Nephron (organoid): ENCODE data around the gene PATJ.
"Not testable (repeated sequence)": the region's sequence is repeated elsewhere in the genome, so short reads cannot be mapped to it uniquely, and the experiment has no call there.

ENCODE experiments used
- H3K27ac Mint-ChIP-seq, 3 experiments: 2 replicates each; pipeline ENCODE4 v1.8.0; 2020; ENCODE audit warnings: mixed read lengths in 3 of 3, mild to moderate bottlenecking in 2 of 3, moderate library complexity in 1 of 3
- H3K27me3 Mint-ChIP-seq: 2 replicates; pipeline ENCODE4 v1.8.0; 2021; ENCODE audit warnings: low read depth, mild to moderate bottlenecking, moderate library complexity, mixed read lengths
- H3K36me3 Mint-ChIP-seq: 2 replicates; pipeline ENCODE4 v1.8.0; 2020; ENCODE audit warnings: low read depth, mixed read lengths
- H3K4me1 Mint-ChIP-seq: 2 replicates; pipeline ENCODE4 v1.8.0; 2020; ENCODE audit warnings: mixed read lengths
- H3K4me3 Mint-ChIP-seq, 3 experiments: 2 replicates each; pipeline ENCODE4 v1.8.0; 2020; ENCODE audit warnings: mild to moderate bottlenecking in 3 of 3, mixed read lengths in 3 of 3, moderate library complexity in 2 of 3
- H3K9me3 Mint-ChIP-seq: 2 replicates; pipeline ENCODE4 v1.8.0; 2020; ENCODE audit warnings: mixed read lengths
- TF ChIP-seq, protein P1 (sequence below), 3 experiments: fragments of 200-600 bp; sonication (generic); IDR thresholded peaks; one replicate each; pipeline ENCODE4 v1.5.0; 2021; ENCODE audit warnings: antibody characterized with exemption in 3 of 3; ENCODE audit not compliant: unreplicated experiment in 3 of 3

The PATJ gene

DNA sequence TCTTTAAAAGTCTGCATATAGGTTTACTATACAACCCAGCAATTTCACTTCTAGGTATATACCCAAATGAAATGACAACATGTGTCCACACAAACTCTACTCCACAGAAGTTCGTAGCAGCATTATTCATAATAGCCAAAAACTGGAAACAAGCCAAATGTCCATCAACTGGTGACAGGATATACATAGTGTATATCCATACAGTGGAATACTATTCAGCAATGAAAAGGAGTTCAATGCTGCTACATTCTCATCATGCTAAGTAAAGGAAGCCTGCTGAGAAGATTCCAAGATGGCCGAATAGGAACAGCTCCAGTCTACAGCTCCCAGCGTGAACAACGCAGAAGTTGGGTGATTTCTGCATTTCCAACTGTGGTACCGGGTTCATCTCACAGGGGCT is 200.6 kb downstream of the PATJ start:
- Mint-ChIP-seq H3K27me3 (no peaks in the 10 kb centered on the region), H3K36me3 (peaks cover 37% of the 10 kb centered on the region), H3K9me3 (peaks cover 18% of the 10 kb centered on the region), H3K27ac (no peak overlapping the region), H3K4me3 (no peak overlapping the region), H3K4me1 (no peaks in the 10 kb centered on the region)
- TF ChIP-seq, protein P1, sequence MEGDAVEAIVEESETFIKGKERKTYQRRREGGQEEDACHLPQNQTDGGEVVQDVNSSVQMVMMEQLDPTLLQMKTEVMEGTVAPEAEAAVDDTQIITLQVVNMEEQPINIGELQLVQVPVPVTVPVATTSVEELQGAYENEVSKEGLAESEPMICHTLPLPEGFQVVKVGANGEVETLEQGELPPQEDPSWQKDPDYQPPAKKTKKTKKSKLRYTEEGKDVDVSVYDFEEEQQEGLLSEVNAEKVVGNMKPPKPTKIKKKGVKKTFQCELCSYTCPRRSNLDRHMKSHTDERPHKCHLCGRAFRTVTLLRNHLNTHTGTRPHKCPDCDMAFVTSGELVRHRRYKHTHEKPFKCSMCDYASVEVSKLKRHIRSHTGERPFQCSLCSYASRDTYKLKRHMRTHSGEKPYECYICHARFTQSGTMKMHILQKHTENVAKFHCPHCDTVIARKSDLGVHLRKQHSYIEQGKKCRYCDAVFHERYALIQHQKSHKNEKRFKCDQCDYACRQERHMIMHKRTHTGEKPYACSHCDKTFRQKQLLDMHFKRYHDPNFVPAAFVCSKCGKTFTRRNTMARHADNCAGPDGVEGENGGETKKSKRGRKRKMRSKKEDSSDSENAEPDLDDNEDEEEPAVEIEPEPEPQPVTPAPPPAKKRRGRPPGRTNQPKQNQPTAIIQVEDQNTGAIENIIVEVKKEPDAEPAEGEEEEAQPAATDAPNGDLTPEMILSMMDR (IDR thresholded peaks at IDR 0.05; ENCODE audit: unreplicated experiment in 3 of 3) = no peak

DNA sequence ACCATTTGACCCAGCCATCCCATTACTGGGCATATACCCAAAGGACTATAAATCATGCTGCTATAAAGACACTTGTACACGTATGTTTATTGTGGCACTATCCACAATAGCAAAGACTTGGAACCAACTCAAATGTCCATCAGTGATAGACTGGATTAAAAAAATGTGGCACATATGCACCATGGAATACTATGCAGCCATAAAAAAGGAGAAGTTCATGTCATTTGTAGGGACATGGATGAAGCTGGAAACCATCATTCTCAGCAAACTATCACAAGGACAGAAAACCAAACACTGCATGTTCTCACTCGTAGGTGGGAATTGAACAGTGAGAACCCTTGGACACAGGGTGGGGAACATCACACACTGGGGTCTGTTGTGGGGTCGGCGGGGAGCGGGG is 206.4 kb downstream of the PATJ start:
- H3K27me3 Mint-ChIP-seq, H3K27ac Mint-ChIP-seq, H3K4me3 Mint-ChIP-seq: not testable (repeated sequence)
- Mint-ChIP-seq H3K4me1 (peaks cover 14% of the 10 kb centered on the region), H3K36me3 (peaks cover 17% of the 10 kb centered on the region), H3K9me3 (peaks cover 18% of the 10 kb centered on the region)

DNA sequence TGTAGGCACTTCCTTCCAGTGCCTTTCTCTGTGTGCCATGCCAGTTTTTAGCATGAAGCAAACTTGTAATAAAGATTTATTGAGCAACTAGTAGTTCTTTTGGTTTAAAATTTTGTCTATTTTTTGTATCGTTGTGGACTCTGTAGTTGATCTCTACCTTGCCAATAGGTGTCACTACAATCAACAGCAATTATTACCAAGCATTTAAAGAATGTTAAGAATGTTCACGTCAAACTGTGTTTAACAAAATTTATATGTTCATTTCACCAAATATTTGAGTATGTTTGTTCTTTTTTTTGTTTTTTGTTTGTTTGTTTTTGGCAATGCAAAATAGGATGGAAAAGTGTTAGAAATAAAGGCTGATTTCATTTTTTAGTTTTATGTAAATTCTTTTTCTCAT is 208.1 kb downstream of the PATJ start:
- no peak overlapping the region for H3K4me3 Mint-ChIP-seq
- peaks cover 4% of the 10 kb centered on the region for H3K36me3 Mint-ChIP-seq
- TF ChIP-seq, protein P1 (IDR thresholded peaks at IDR 0.05; ENCODE audit: unreplicated experiment in 3 of 3) = peak; percentile 14 to 35 (median 27)
- peaks cover 17% of the 10 kb centered on the region for H3K4me1 Mint-ChIP-seq
- no peak overlapping the region for H3K27ac Mint-ChIP-seq
- no peaks in the 10 kb centered on the region for H3K27me3 Mint-ChIP-seq
- H3K9me3 Mint-ChIP-seq = peaks cover 8% of the 10 kb centered on the region

DNA sequence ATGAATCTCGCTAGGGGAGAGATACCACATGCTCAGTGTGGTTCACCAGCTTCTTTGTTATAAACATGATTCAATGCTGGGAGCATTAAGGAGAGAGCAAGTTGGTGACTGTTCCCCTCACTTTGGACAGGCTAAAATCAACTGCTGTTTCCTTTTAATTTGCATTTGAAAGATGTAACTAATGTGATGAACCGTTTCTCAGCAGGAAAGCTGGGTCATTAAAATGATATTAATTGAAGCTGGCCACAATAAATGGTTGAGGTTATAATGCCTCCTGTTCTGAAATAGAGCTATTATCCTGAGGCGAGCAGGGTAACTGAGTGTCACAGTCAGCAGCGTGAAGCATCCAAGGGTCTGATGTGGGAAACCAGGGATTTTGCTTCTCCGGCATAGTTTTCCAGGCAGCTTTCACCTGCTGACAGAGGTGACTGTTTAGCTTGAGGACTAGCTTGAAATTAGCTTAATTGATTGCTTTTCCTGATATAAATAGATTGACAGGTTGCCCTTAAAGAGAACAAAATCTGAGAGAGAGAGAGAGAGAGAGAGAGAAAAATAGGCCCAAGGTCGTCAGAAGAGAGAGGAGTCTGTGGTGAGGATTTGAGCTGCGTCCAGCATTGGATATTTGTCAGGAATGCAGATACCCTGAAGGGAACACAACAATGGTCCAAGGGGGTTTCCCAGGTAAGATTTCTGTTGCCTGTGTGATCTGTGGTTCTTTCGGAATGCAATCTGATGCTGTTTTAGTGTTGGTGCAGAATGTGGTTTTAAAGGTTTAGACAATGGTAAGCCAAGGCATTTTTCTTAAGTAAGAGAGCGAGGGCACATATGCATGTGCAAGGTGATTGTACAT is 209.7 kb downstream of the PATJ start:
- TF ChIP-seq, protein P1 (IDR thresholded peaks at IDR 0.05; ENCODE audit: unreplicated experiment in 3 of 3) = no peak
- Mint-ChIP-seq H3K4me1 (peaks cover 17% of the 10 kb centered on the region), H3K27me3 (no peaks in the 10 kb centered on the region), H3K36me3 (no peaks in the 10 kb centered on the region), H3K9me3 (no peaks in the 10 kb centered on the region), H3K4me3 (peak overlapping the region in 1 of 3 experiments; percentile 22), H3K27ac (peak overlapping the region; percentile 43 to 60 (median 48))

DNA sequence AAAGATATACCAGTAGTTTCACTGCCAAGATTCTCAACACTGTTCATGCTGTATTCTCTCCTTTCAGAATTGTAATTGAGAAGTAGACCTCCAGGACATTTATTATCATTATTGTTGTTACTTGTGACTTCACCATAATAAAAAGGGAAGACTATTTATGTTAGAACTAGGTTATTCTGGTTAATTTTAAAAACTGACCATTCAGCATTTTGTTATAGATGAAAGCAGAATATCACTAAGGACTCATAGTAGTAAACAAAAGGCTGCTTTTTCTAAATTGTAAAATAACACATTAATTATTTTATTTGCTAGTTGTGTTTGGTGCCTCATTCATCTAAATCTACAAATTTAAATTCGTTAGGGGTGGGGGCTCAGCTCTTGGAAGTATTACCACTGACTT is 210.4 kb downstream of the PATJ start:
- TF ChIP-seq, protein P1 (IDR thresholded peaks at IDR 0.05; ENCODE audit: unreplicated experiment in 3 of 3) = no peak
- no peaks in the 10 kb centered on the region for H3K27me3 Mint-ChIP-seq
- H3K4me3 Mint-ChIP-seq = no peak overlapping the region
- no peaks in the 10 kb centered on the region for H3K9me3 Mint-ChIP-seq
- H3K27ac Mint-ChIP-seq = peak overlapping the region; percentile 43 to 60 (median 48)
- H3K4me1 Mint-ChIP-seq = peaks cover 17% of the 10 kb centered on the region
- H3K36me3 Mint-ChIP-seq = no peaks in the 10 kb centered on the region

DNA sequence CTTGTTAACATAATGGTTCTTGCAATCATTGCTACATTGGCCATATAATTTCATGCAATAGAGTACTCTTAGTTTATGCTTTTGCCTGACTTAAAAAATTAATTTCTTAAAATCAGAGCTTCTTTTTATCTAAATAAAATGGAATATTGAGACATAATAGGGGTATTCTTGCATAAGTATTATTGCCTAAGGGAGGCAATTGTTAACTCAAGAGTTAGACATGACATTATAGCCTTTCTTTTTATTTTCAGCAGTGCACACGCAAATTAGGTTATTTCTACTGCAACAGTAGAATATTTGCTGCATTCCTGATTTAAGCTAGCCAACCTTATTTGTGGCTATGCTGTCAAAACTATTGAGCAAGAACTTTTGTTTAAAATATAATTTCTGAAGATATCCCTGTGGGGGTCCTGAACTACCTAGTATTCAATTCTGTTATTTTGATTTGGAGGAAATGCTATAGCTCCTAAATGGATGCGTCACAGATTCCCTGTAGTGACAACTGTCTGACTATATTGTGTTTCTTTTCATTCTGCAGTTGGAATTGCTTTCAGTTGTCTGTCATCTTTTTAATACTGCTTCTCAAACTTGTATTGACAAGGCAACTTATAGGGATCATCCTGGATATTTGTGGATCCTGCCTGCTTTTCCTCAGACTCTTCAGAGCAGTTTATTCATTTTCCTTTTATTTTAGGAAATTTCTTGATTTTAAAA is 211.0 kb downstream of the PATJ start:
- Mint-ChIP-seq H3K27me3 (no peaks in the 10 kb centered on the region), H3K4me3 (no peak overlapping the region), H3K27ac (peak overlapping the region in 1 of 3 experiments; percentile 6), H3K4me1 (peaks cover 17% of the 10 kb centered on the region), H3K9me3 (no peaks in the 10 kb centered on the region), H3K36me3 (no peaks in the 10 kb centered on the region)
- TF ChIP-seq, protein P1 (IDR thresholded peaks at IDR 0.05; ENCODE audit: unreplicated experiment in 3 of 3) = no peak
